Adrenal gland (tissue), 12 donors: ENCODE measurements around the gene OR2M2. TPM values are rescaled to one million over a fixed set of nuclear protein-coding genes. Genes with fewer than 3 reads are reported as not detected.

Experiments used
- DNase-seq, 7 donors: peaks; one replicate each; pipeline ENCODE4 v3.0.0-alpha.2; 2019 to 2020
- H3K27ac ChIP-seq, 5 donors: fragments of 200-600 bp; sonication (generic) in 4 of 5; 1 replicate in 3 of 5; 2 replicates in 2 of 5; pipeline versions ENCODE4 v1.5.1 to v1.8.0; 2016 to 2020; ENCODE audit warnings: mild to moderate bottlenecking in 1 of 5
- H3K27me3 ChIP-seq: fragments of 200-600 bp; 2 replicates; pipeline ENCODE4 v1.8.0; 2021
- H3K36me3 ChIP-seq, 2 donors: fragments of 200-600 bp; replicated peaks in 1 of 2; 1 replicate in 1 of 2; 2 replicates in 1 of 2; pipeline versions ENCODE4 v1.5.1 to v1.8.0; 2018 to 2022
- H3K4me1 ChIP-seq, 2 donors: fragments of 200-600 bp; replicated peaks in 1 of 2; 1 replicate in 1 of 2; 2 replicates in 1 of 2; pipeline versions ENCODE4 v1.5.1 to v1.8.0; 2018 to 2021
- H3K4me3 ChIP-seq, 4 donors: fragments of 200-600 bp; sonication (generic) in 3 of 4; one replicate each; pipeline ENCODE4 v1.5.1; 2016 to 2018
- H3K9me3 ChIP-seq, 3 donors: fragments of 200-600 bp; sonication (generic) in 1 of 3; replicated peaks in 1 of 3; 1 replicate in 2 of 3; 2 replicates in 1 of 3; pipeline versions ENCODE4 v1.5.1 to v1.8.0; 2016 to 2021
- CTCF ChIP-seq, 6 experiments: fragments of 450-650 bp in 4 of 6; fragments of 200-600 bp in 2 of 6; sonication (generic) in 1 of 6; IDR thresholded peaks; 1 replicate in 5 of 6; 2 replicates in 1 of 6; pipeline versions ENCODE4 v1.5.1 to v1.8.0; 2016 to 2021; ENCODE audit warnings: antibody characterized with exemption in 6 of 6, mild to moderate bottlenecking in 2 of 6, moderate library complexity in 1 of 6
- POLR2A ChIP-seq, 2 donors: fragments of 450-650 bp; IDR thresholded peaks; one replicate each; pipeline ENCODE4 v1.6.1; 2017; ENCODE audit warnings: antibody characterized with exemption in 2 of 2, mild to moderate bottlenecking in 2 of 2, moderate library complexity in 1 of 2
- WGBS, 4 donors: extraction: QIAGEN DNeasy Blood & Tissue Kit in 2 of 4; methylation state at CpG; one replicate each; pipeline versions ENCODE4 v1.1.5 to v1.1.7; 2013 to 2017; 5-methylcytosine and 5-hydroxymethylcytosine counted together
- intact Hi-C, 2 donors: fragments of 100-400 bp; cut with DNase I; formaldehyde crosslinking; loops; one replicate each; pipeline versions ENCODE4 v1.14.1 to v1.15.0; 2022 to 2023
- polyA plus RNA-seq, 3 donors: library from polyadenylated mRNA; stranded (reverse); fragments of 200-250 nt in 2 of 3; fragments of 350-450 nt in 1 of 3; fragmentation: Illumina TruSeq in 1 of 3; extraction: RNeasy Lipid Tissue Mini Kit (QIAGEN cat#74804) in 1 of 3; gene quantifications; one replicate each; pipeline ENCODE4 v1.2.3, GENCODE V29; 2013 to 2014
- total RNA-seq, 9 donors: library from RNA; depleted of rRNA in 4 of 9; stranded (reverse); fragments of >200 nt in 4 of 9; fragments of 120-200 nt in 1 of 9; fragmentation: NEBNext Ultra II Directional in 1 of 9; extraction: Animal tissue kit (Norgen Biotek cat#: 25700) in 1 of 9; gene quantifications; one replicate each; pipeline versions ENCODE4 v1.1.0 to v1.2.4, GENCODE V29; 2013 to 2023
- donor health status: healthy with polysubstance abuse.
- donor health status: Bipolar disorder and iron deficiency.
- donor health status: DM: yes; HTN: yes; CAD: no.
- donor health status: DM: no; HTN: no; CAD: no.
- donor health status: DM: no; HTN: no; CAD: no.
- donor health status: DM: yes; HTN: yes; CAD: no.

Gene OR2M2
- total and polyA plus RNA-seq, 12 donors = 0.98 TPM; not detected in 11

DNA sequence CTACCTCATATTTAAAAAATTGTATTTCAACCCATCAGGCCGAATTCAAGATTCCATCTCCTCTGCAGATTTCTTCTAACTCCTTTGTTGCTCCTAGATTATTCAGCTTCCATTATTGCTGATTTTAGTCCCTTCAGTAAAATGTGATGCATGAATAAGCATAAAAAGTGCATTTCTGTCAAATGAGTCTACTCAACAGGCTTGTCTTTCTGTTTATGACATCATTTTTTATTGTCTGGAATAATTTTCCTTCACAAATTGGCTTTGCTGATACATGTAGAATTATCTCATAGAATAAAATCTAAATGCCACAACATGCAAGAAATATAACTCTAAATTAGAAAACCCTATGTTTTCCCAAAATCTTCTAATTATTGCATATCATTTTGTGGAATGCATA, 31.3 kb upstream of the OR2M2 start:
- H3K9me3 ChIP-seq = no peaks in the 10 kb centered on the region
- H3K36me3 ChIP-seq = no peaks in the 10 kb centered on the region
- DNase-seq = no peak
- H3K4me3 ChIP-seq = no peak overlapping the region
- intact Hi-C loops = no loop called here
- H3K27ac ChIP-seq = no peak overlapping the region
- H3K27me3 ChIP-seq = no peaks in the 10 kb centered on the region
- 35 to 50% (median 43%) methylated on average over 1 of the region's 1 CpG for WGBS, 4 donors
- TF ChIP-seq CTCF (IDR thresholded peaks at IDR 0.05) (no peak), POLR2A (IDR thresholded peaks at IDR 0.05) (no peak)
- no peaks in the 10 kb centered on the region for H3K4me1 ChIP-seq

DNA sequence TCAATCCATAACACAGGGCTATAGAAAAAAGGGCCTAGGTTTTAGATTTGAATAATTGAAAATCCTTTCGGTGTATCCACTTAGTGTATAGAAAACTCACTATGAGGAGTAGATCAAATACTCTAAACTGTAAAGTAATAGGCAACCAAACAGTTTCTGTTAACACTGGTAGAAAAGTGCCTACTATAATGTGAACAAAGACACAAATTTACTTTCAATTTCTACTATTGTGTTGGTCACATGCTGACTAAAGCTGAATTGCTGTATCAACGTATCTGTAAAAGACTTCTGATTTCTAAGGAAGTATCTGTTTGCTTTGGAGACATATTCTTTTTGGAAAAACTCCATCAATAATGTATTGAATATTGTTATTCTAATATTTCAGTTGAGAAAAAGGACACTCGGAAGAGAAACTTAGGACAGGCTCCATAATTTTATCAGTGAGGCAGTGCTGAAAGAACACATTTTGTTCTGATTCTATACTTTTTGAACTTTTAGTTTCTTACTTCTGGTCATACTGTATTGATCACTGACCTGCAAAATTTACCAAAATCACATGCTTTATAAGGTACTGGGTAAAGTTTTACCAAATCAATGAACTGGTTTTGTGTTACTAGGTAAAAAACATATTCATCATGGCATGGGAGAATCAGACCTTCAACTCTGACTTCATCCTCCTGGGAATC, 30.0 kb upstream of the OR2M2 start, which contains the start of gene OR2M5:
Gene OR2M5, plus strand, starts transcription at position 636 of the 686 bp plus-strand sequence. Its CDS starts 0 bp downstream, at position 636.
- 65 to 82% (median 78%) methylated on average over 3 of the region's 3 CpGs for WGBS, 4 donors
- Histone ChIP-seq H3K27me3 (no peaks in the 10 kb centered on the region), H3K4me3 (no peak within 1 kb of the TSS), H3K27ac (no peak within 1 kb of the TSS), H3K36me3 (no peaks in the 10 kb centered on the region), H3K9me3 (no peaks in the 10 kb centered on the region), H3K4me1 (no peaks in the 10 kb centered on the region)
- intact Hi-C loops = no loop called here
- TF ChIP-seq CTCF (IDR thresholded peaks at IDR 0.05) = no peak
- no peak for TF ChIP-seq POLR2A (IDR thresholded peaks at IDR 0.05)
- no peak for DNase-seq

GRCh38 chr1:248152056-248152827, 22.4 kb upstream of the OR2M2 start:
- H3K9me3 ChIP-seq = no peaks in the 10 kb centered on the region
- no peak for TF ChIP-seq POLR2A (IDR thresholded peaks at IDR 0.05)
- no peak for TF ChIP-seq CTCF (IDR thresholded peaks at IDR 0.05)
- H3K27ac ChIP-seq = no peak overlapping the region
- DNase-seq = no peak
- intact Hi-C loops = no loop called here
- WGBS, 4 donors = 83 to 85% (median 84%) methylated on average over 5 to 6 of the region's 6 CpGs
- no peak overlapping the region for H3K4me3 ChIP-seq
- no peaks in the 10 kb centered on the region for H3K27me3 ChIP-seq
- H3K4me1 ChIP-seq = no peaks in the 10 kb centered on the region
- no peaks in the 10 kb centered on the region for H3K36me3 ChIP-seq

GRCh38 chr1:248155927-248156326, 18.7 kb upstream of the OR2M2 start:
- intact Hi-C loops = no loop called here
- TF ChIP-seq CTCF (IDR thresholded peaks at IDR 0.05) (no peak), POLR2A (IDR thresholded peaks at IDR 0.05) (no peak)
- Histone ChIP-seq H3K36me3 (no peaks in the 10 kb centered on the region), H3K4me1 (no peaks in the 10 kb centered on the region), H3K27me3 (no peaks in the 10 kb centered on the region), H3K9me3 (no peaks in the 10 kb centered on the region), H3K4me3 (no peak overlapping the region), H3K27ac (no peak overlapping the region)
- 50 to 90% (median 65%) methylated on average over 1 of the region's 1 CpG for WGBS, 4 donors
- DNase-seq = no peak
